CD4-positive, alpha-beta memory T cell (primary cell): Measurements from ENCODE around the gene KBTBD2. TPM values are rescaled to one million over a fixed set of nuclear protein-coding genes. Genes with fewer than 3 reads are reported as not detected.
"Not testable (repeated sequence)": the region's sequence is repeated elsewhere in the genome, so short reads cannot be mapped to it uniquely, and the experiment has no call there.

ENCODE experiments used
- CTCF ChIA-PET: fragments of 350-600 bp; sonication (Branson Sonifier 250); formaldehyde crosslinking; loops from one replicate; lab custom pipeline; 2021; ENCODE audit warnings: inconsistent platforms; ENCODE audit not compliant: partially characterized antibody; lab: Charles Lee
- POLR2A ChIA-PET: fragments of 350-600 bp; sonication (Branson Sonifier 250); formaldehyde crosslinking; loops from one replicate; lab custom pipeline; 2021; ENCODE audit not compliant: partially characterized antibody; lab: Charles Lee
- DNase-seq, 5 donors: peaks; one replicate each; pipeline versions ENCODE4 v3.0.0 to v3.0.0-alpha.2; 2020 to 2022; ENCODE audit warnings: mixed read lengths in 1 of 5
- H3K27ac ChIP-seq: one replicate; pipeline ENCODE4 v1.7.0; 2013; ENCODE audit warnings: low read depth, low read length
- H3K27me3 ChIP-seq: 2 replicates; pipeline ENCODE4 v1.7.0; 2013; ENCODE audit warnings: mild to moderate bottlenecking, low read length, moderate library complexity; ENCODE audit not compliant: insufficient read depth
- H3K36me3 ChIP-seq: 2 replicates; pipeline ENCODE4 v1.7.0; 2013; ENCODE audit warnings: mild to moderate bottlenecking, low read length, moderate library complexity; ENCODE audit not compliant: insufficient read depth
- H3K4me1 ChIP-seq: 2 replicates; pipeline ENCODE4 v1.7.0; 2013; ENCODE audit warnings: mild to moderate bottlenecking, low read length, moderate library complexity; ENCODE audit not compliant: insufficient read depth
- H3K4me3 ChIP-seq, 2 donors: one replicate each; pipeline ENCODE4 v1.7.0; 2013; ENCODE audit warnings: low read length in 2 of 2, mild to moderate bottlenecking in 1 of 2
- H3K9me3 ChIP-seq, 2 donors: one replicate each; pipeline ENCODE4 v1.7.0; 2013; ENCODE audit warnings: low read length in 2 of 2, control low read depth in 1 of 2; ENCODE audit not compliant: control insufficient read depth in 1 of 2
- H3K27ac Mint-ChIP-seq, 7 donors: one replicate each; pipeline ENCODE4 v1.8.0; 2020 to 2021; ENCODE audit warnings: mixed read lengths in 7 of 7, mild to moderate bottlenecking in 6 of 7, inconsistent platforms in 3 of 7, moderate library complexity in 3 of 7
- H3K27me3 Mint-ChIP-seq, 2 donors: one replicate each; pipeline ENCODE4 v1.8.0; 2020 to 2021; ENCODE audit warnings: mixed read lengths in 2 of 2
- H3K36me3 Mint-ChIP-seq, 2 donors: one replicate each; pipeline ENCODE4 v1.8.0; 2020 to 2021; ENCODE audit warnings: mixed read lengths in 2 of 2, inconsistent platforms in 1 of 2, mild to moderate bottlenecking in 1 of 2
- H3K4me1 Mint-ChIP-seq, 4 donors: one replicate each; pipeline ENCODE4 v1.8.0; 2020 to 2021; ENCODE audit warnings: mixed read lengths in 4 of 4, mild to moderate bottlenecking in 1 of 4
- H3K4me3 Mint-ChIP-seq, 8 donors: one replicate each; pipeline ENCODE4 v1.8.0; 2020 to 2021; ENCODE audit warnings: mixed read lengths in 8 of 8, mild to moderate bottlenecking in 7 of 8, moderate library complexity in 6 of 8, inconsistent platforms in 3 of 8
- H3K9me3 Mint-ChIP-seq, 8 donors: one replicate each; pipeline ENCODE4 v1.8.0; 2020 to 2021; ENCODE audit warnings: mixed read lengths in 8 of 8, mild to moderate bottlenecking in 5 of 8, inconsistent platforms in 3 of 8, moderate library complexity in 1 of 8
- intact Hi-C: fragments of 100-400 bp; cut with micrococcal nuclease; formaldehyde crosslinking; loops from one replicate; pipeline ENCODE4 v1.15.1; 2023
- polyA plus RNA-seq, 2 donors: library from polyadenylated mRNA; unstranded; fragments of 300-500 nt; fragmentation: Illumina TruSeq; gene quantifications; one replicate each; pipeline ENCODE4 v1.2.3, GENCODE V29; 2021
- total RNA-seq, 2 experiments: library from RNA; stranded (reverse); gene quantifications; one replicate each; pipeline ENCODE4 v1.2.3, GENCODE V29; 2021

KBTBD2 gene
- total and polyA plus RNA-seq, 4 experiments from 2014 or later: 27.4 to 64.3 (median 50.2) TPM

DNA sequence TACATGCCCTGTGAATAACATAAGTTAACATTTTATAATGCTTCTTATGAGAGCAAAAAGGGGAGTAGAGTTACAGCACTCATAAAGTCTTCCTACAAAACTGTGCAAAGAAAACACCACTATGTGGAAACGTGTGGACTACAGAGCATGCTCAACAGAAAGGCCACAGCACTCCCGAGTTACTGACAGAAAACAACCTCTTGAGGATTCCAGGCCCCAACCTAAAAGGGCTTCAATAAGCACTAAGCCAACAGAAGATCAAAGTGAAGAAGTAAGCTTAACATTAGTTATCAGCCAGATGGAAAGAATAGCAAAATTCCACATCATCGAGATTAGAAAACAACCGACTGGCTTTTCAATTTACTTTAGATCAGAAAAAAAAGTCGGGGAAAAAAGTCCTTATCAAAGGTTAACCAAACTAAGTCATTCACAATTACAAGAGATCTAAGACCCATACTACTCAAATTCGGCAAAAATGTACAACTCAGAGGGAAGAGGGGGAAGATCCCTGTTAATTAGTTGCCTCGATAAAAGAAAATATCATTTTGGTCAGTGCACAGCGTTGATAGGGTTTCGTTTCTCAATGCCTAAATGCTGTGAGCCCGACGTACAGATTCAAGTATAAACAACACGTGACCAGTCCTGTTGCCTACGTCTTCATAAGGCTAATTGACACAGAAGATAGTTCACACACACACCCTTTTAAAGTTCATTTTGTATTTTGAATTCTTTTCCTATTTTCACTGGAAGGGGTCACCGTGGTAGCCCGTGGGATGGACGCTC is 1.4 kb downstream of the KBTBD2 start:
- H3K27ac ChIP-seq: peak overlapping the region; percentile 96
- intact Hi-C loops: loop anchor here (1.0 to 2.0 kb wide), 3 partner anchors 44 to 239 kb away; partner anchors contain the start of gene BBS9
- Mint-ChIP-seq H3K27me3 (no peaks in the 10 kb centered on the region), H3K4me1 (peaks cover 49 to 77% (median 62%) of the 10 kb centered on the region in 4 donors), H3K36me3 (peaks cover 4 to 18% of the 10 kb centered on the region in 2 donors), H3K4me3 (peak overlapping the region; percentile 91 to 100 (median 98)), H3K27ac (peak overlapping the region; percentile 99 to 100 (median 100)), H3K9me3 (peaks cover 0 to 5% (median 0%) of the 10 kb centered on the region in 8 donors)
- DNase-seq: peak; percentile 71 to 84 (median 78)
- no peaks in the 10 kb centered on the region for H3K27me3 ChIP-seq
- no peaks in the 10 kb centered on the region for H3K9me3 ChIP-seq
- peak overlapping the region; percentile 53 to 68 for H3K4me3 ChIP-seq
- H3K4me1 ChIP-seq: peaks cover 64% of the 10 kb centered on the region
- no peaks in the 10 kb centered on the region for H3K36me3 ChIP-seq
- ChIA-PET CTCF (interaction anchor here (0.7 to 6.9 kb wide), 6 partner anchors 10 to 53 kb away, joined by 3 to 65 read pairs (median 6); no protein-coding TSS in a partner anchor), POLR2A (interaction anchor here (1.0 to 7.8 kb wide), 20 partner anchors 7 to 400 kb away, joined by 3 to 111 read pairs (median 16); partner anchors contain the start of genes AVL9, BBS9, LSM5 and NT5C3A)

DNA sequence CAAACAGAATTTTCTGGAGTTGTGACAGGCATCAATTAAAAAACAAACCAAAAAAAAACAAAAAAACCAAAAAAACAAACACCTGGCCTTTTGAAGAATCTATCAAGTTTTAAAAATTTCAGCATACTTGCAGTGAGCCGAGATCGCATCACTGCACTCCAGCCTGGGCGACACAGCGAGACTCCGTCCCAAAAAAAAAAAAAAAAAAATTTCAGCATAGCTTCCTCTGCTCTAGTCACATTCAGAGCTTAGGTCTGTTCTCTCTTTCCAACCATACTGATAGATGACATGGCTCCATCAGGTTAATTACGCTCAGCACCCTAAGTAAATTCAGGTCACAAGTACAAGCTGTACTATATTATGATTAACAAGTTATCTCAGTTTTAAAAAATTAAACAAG is 3.1 kb downstream of the KBTBD2 start:
- DNase-seq: no peak
- Histone ChIP-seq H3K27ac (no peak overlapping the region), H3K36me3 (no peaks in the 10 kb centered on the region), H3K4me1 (peaks cover 70% of the 10 kb centered on the region), H3K27me3 (no peaks in the 10 kb centered on the region), H3K9me3 (no peaks in the 10 kb centered on the region), H3K4me3 (peak overlapping the region in 1 of 2 donors; percentile 4)
- H3K36me3 Mint-ChIP-seq: peaks cover 4 to 18% of the 10 kb centered on the region in 2 donors
- intact Hi-C loops: no loop called here
- H3K4me1 Mint-ChIP-seq: peaks cover 50 to 85% (median 64%) of the 10 kb centered on the region in 4 donors
- peak overlapping the region; percentile 68 to 100 (median 100) for H3K27ac Mint-ChIP-seq
- ChIA-PET POLR2A (interaction anchor here (0.6 to 5.5 kb wide), 5 partner anchors 13 to 393 kb away, joined by 3 to 48 read pairs (median 3); partner anchors contain the start of genes AVL9 and NT5C3A), CTCF (interaction anchor here (0.7 to 6.9 kb wide), 4 partner anchors 9 to 55 kb away, joined by 4 to 65 read pairs (median 11); no protein-coding TSS in a partner anchor)
- H3K27me3 Mint-ChIP-seq: no peaks in the 10 kb centered on the region
- peak overlapping the region; percentile 47 to 97 (median 64) for H3K4me3 Mint-ChIP-seq
- H3K9me3 Mint-ChIP-seq: peaks cover 0 to 5% (median 0%) of the 10 kb centered on the region in 8 donors

DNA sequence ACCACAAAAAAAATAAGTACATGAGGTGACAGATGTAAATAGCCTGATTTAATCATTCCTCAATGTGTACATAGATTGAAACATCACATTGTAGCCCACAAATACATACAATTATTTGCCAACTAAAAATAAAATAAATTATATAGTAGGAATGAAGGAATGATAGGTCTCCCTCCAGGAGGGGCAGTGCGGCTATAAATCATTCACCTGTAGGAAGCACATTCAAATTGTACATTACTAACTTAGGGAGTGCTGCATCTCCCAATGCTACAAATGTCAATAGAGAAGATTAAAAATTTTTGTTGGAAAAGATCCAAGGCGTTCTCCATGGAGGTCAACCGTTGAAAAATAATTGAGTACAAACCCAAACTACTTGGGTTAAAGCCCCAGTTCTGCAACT is 4.2 kb downstream of the KBTBD2 start:
- Histone ChIP-seq H3K4me1 (peaks cover 71% of the 10 kb centered on the region), H3K36me3 (no peaks in the 10 kb centered on the region), H3K27me3 (no peaks in the 10 kb centered on the region), H3K9me3 (no peaks in the 10 kb centered on the region), H3K4me3 (no peak overlapping the region), H3K27ac (no peak overlapping the region)
- no peak for DNase-seq
- Mint-ChIP-seq H3K9me3 (peaks cover 0 to 5% (median 0%) of the 10 kb centered on the region in 8 donors), H3K27ac (peak overlapping the region in 4 of 7 donors; percentile 50 to 100 (median 58)), H3K27me3 (no peaks in the 10 kb centered on the region), H3K4me1 (peaks cover 44 to 82% (median 61%) of the 10 kb centered on the region in 4 donors), H3K36me3 (peaks cover 4 to 15% of the 10 kb centered on the region in 2 donors), H3K4me3 (peak overlapping the region in 4 of 8 donors; percentile 16 to 47 (median 22))
- CTCF ChIA-PET: no interaction called here
- POLR2A ChIA-PET: no interaction called here
- intact Hi-C loops: no loop called here

DNA sequence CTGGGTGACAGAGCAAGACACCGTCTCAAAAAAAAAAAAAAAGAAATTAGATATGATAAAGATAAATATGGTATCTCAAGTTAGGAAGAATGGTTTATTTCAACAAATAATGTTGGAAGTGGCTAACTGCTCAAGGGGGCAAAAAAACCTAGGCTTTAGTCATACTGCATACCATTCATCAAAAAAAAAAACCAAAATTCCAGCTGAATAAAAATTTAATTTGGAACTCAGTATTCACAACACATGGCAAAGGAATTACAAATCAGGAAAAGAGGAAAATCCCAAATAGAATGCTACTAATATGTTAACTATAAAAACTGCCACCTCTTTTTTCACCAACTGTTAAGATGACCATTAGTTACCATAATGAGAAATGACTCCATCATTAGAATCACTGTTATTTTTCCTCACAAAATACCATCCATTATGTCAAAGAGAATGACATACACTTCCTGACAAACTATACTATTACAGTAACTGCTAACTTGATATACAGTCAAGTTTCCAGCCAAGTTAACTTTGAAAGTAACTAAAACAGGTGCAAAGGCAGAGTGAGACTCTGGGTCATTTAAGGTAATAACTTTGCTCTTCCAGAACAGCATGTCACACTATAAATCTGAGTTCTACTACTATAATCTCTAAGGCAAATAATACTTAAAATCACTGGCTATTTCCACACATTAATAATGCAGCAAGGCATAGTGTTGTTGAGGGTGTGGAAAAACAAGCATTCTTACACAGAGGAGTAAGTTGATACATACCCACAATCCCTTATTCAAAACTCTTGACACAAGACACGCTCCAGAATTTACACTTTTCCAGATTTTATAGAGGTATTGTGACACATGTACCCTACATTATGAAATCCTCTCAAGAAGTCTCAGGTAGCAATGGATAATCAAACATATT is 10.2 kb downstream of the KBTBD2 start:
- peaks cover 9 to 18% of the 10 kb centered on the region in 2 donors for H3K36me3 Mint-ChIP-seq
- Histone ChIP-seq H3K36me3 (no peaks in the 10 kb centered on the region), H3K4me1 (peaks cover 63% of the 10 kb centered on the region), H3K4me3 (no peak overlapping the region), H3K9me3 (no peaks in the 10 kb centered on the region), H3K27ac (no peak overlapping the region), H3K27me3 (no peaks in the 10 kb centered on the region)
- H3K9me3 Mint-ChIP-seq: no peaks in the 10 kb centered on the region
- DNase-seq: no peak
- ChIA-PET CTCF (interaction anchor here (5.5 kb wide), 1 partner anchor 35 kb away, joined by 47 read pairs; no protein-coding TSS in a partner anchor), POLR2A (interaction anchor here (3.2 kb wide), 1 partner anchor 11 kb away, joined by 19 read pairs; the partner anchor contains the start of gene KBTBD2)
- intact Hi-C loops: no loop called here
- peak overlapping the region in 6 of 8 donors; percentile 12 to 66 (median 44) for H3K4me3 Mint-ChIP-seq
- H3K27ac Mint-ChIP-seq: peak overlapping the region in 5 of 7 donors; percentile 7 to 81 (median 56)
- H3K4me1 Mint-ChIP-seq: peaks cover 38 to 77% (median 60%) of the 10 kb centered on the region in 4 donors
- no peaks in the 10 kb centered on the region for H3K27me3 Mint-ChIP-seq

DNA sequence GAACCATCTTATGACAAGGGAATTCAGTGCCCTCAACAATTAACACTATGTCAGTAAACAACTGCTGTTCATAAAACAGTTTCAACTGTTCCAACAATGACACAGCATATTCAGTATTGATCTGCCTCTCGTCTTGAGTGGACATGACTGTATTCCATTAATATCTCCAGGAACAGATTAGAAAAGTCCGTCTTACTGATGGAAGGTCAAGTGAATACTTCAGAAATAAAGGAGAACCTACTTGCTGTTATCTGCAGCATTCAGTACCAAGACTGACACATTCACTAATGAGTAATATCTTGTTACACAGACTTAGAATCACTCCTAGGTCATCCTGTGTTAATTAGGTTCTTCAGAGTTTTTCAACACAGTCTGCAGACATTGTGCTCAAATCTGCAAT is 12.1 kb downstream of the KBTBD2 start:
- Histone ChIP-seq H3K4me1 (peaks cover 52% of the 10 kb centered on the region), H3K36me3 (peaks cover 3% of the 10 kb centered on the region), H3K27ac (no peak overlapping the region), H3K4me3 (no peak overlapping the region), H3K9me3 (no peaks in the 10 kb centered on the region), H3K27me3 (no peaks in the 10 kb centered on the region)
- peak overlapping the region in 4 of 8 donors; percentile 15 to 30 (median 28) for H3K4me3 Mint-ChIP-seq
- DNase-seq: no peak
- ChIA-PET POLR2A (interaction anchor here (1.0 kb wide), 1 partner anchor 13 kb away, joined by 3 read pairs; the partner anchor contains the start of gene KBTBD2), CTCF (interaction anchor here (1.1 to 5.5 kb wide), 3 partner anchors 10 to 64 kb away, joined by 3 to 47 read pairs (median 4); no protein-coding TSS in a partner anchor)
- no peaks in the 10 kb centered on the region for H3K27me3 Mint-ChIP-seq
- intact Hi-C loops: no loop called here
- H3K36me3 Mint-ChIP-seq: peaks cover 18 to 28% of the 10 kb centered on the region in 2 donors
- peaks cover 36 to 68% (median 55%) of the 10 kb centered on the region in 4 donors for H3K4me1 Mint-ChIP-seq
- H3K27ac Mint-ChIP-seq: peak overlapping the region in 4 of 7 donors; percentile 1 to 46 (median 11)
- no peaks in the 10 kb centered on the region for H3K9me3 Mint-ChIP-seq

DNA sequence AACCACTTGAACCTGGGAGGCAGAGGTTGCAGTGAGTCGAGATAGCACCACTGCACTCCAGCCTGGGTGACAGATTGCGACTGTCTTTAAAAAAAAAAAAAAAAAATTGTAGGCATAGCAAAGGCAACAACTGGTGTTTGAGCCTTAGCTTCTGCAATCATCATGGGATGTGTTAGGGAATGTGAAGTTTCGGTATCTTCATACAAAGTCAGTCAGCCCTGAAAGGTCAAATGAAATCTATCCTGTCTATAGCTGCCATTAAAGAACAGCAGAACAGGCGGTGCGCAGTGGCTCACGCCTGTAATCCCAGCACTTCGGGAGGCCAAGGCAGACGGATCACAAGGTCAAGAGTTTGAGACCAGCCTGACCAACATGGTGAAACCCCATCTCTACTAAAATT is 13.5 kb downstream of the KBTBD2 start:
- H3K9me3 ChIP-seq, H3K4me3 ChIP-seq, H3K27me3 ChIP-seq, H3K4me3 Mint-ChIP-seq, H3K36me3 ChIP-seq, H3K9me3 Mint-ChIP-seq, DNase-seq, H3K27ac ChIP-seq, intact Hi-C loops, H3K27me3 Mint-ChIP-seq: not testable (repeated sequence)
- POLR2A ChIA-PET: interaction anchor here (1.0 to 5.4 kb wide), 3 partner anchors 12 to 15 kb away, joined by 4 to 21 read pairs (median 6); partner anchors contain the start of gene KBTBD2
- H3K4me1 Mint-ChIP-seq: peaks cover 32 to 54% (median 44%) of the 10 kb centered on the region in 4 donors
- CTCF ChIA-PET: interaction anchor here (1.0 to 1.2 kb wide), 2 partner anchors 31 to 230 kb away, joined by 3 to 9 read pairs; no protein-coding TSS in a partner anchor
- peaks cover 41% of the 10 kb centered on the region for H3K4me1 ChIP-seq
- H3K27ac Mint-ChIP-seq: peak overlapping the region in 2 of 7 donors; percentile 6 to 83
- peaks cover 21 to 35% of the 10 kb centered on the region in 2 donors for H3K36me3 Mint-ChIP-seq
